Activated naive CD8-positive, alpha-beta T cell treated with anti-CD3 and anti-CD28 coated beads, Interleukin-2, amount 50 U/mL, for 16 hours (primary cell): Measurements from ENCODE around the gene PCSK9.
"Not testable (repeated sequence)": the region's sequence is repeated elsewhere in the genome, so short reads cannot be mapped to it uniquely, and the experiment has no call there.

ENCODE experiments used
- DNase-seq: peaks from one replicate; pipeline ENCODE4 v3.0.0-alpha.2; 2020; ENCODE audit warnings: low read depth, low spot score

The PCSK9 gene

GRCh38 chr1:55078470-55078869 is 39.1 kb downstream of the PCSK9 start:
- DNase-seq: no peak

- no peak for DNase-seq
Observed at GRCh38 chr1:55079651-55080050, 40.3 kb downstream of the PCSK9 start.

DNA sequence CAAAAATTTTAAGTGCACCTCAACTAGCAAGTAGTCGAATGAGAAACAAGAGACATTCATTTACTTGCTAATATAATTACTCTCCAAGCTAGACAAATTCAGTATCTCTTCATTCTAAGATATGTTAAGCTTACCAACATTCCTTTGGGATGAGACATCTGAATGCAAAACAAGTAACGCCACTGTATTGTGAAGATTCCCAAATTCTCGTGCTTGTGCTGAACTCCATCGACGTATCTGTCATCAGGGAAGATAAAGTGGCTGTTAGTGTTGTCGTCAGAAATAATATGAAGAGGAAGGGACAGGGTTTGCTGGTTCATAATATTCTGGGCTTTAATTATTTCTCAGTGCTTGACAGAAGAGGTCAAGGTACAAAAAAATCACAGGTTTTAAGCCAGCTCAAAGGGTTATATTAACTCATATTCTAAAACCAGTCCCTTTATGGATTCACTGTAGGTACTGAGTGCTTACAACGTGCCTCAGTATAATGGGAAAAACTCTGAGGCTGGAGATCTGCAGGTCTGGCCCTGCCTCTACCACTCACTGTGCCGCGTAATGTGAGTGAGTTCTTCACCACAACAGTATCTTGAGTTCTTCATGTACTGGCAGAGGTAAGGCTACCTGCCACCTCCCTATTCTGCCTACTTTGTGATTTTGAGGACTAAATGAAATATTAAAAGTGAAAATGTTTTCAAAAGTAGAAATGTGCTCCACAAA is 42.0 kb downstream of the PCSK9 start:
- DNase-seq: no peak

- no peak for DNase-seq
Observed at GRCh38 chr1:55081905-55082296, 42.6 kb downstream of the PCSK9 start.

DNA sequence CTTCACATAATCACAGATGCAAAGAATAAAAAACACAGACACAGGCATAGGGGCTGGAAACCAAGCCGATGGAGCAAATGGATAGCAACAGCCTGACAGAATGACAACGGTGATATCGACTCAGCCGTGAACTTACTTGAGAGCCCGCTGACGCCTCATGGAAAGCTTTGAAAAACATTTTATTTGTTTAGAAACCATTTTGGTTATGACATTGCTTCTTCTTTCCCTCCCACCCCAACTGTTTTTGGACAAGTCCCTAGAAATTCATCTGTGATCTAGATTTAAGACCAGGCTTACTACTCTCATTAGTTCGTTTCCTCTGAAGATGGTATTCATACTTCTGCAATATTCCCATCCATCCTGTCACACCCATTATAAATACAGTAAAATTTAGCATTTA is 44.9 kb downstream of the PCSK9 start:
- no peak for DNase-seq

DNA sequence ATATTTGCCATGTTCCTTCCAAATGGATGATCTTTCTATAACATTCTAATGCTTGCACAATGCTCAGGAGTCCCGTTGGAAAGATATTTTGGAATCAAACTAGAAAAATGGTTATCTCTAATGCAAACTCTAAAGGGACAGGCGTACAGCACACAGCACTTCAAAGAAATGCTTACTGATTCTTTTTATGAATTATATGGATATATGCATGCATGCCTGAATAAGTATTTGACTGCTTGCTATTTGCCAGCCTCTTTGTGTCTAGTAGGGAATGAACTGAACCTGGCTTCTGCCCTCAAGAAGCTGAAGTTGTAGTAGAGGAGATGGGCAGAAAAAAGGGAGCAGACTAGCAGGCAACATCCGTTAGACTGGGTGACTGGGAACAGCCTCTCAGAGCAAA is 48.1 kb downstream of the PCSK9 start:
- no peak for DNase-seq

- DNase-seq: no peak
Observed at GRCh38 chr1:55088413-55088812, 49.1 kb downstream of the PCSK9 start.

GRCh38 chr1:55089683-55090082 is 50.3 kb downstream of the PCSK9 start:
- no peak for DNase-seq

DNA sequence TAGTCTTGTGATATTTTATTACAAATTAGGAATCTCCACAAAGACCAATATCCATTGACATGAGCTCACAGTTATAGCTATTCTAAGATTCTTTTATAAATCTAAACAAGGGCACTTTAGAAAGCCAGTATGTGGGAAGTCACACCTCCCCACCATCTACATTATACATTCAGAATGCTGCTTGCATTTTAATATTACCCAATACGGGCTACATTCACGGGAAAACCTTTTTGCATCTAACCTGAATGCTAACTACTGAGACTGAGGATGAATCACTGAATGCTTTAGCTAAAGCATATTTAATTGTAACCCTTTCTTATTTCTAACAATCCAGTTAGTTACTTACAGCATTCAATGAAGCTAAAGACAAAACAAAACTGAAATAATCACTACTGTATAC is 53.1 kb downstream of the PCSK9 start:
- no peak for DNase-seq

GRCh38 chr1:55095095-55095494 is 55.7 kb downstream of the PCSK9 start:
- DNase-seq: no peak

GRCh38 chr1:55103891-55104290 is 64.5 kb downstream of the PCSK9 start:
- DNase-seq: no peak

DNA sequence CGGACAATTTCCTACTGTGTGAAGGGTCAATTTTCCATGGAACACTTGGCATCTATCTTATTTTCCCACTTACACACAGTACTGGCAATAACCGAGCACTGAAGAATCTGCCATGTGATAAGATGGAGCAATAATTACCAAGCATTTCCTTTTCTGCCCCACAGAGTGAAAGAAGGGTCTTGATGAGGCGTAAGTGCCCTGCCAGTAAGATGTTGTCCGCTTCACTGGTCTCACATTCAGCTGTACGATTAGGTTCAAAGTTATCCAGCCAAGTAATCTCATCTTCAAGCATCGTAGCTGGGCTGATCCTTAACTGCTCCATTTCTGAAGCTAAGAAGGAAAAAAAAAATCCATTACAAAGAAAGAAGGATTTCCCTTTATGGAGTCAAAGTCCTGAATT is 67.8 kb downstream of the PCSK9 start:
- DNase-seq: no peak

GRCh38 chr1:55109005-55109404 is 69.7 kb downstream of the PCSK9 start:
- not testable (repeated sequence) for DNase-seq
